Measurements from ENCODE around the gene SLC6A6.

Gene SLC6A6

GRCh38 chr3:14454639-14455310, 52.4 kb downstream of the SLC6A6 start:
- no peak for FAIRE-seq
- no peak for DNase-seq (ENCODE audit: insufficient read length, low spot score)
- TF ChIP-seq TAF1 (IDR thresholded peaks at IDR 0.05; ENCODE audit: low read depth, low read length): no peak
- no peak for TF ChIP-seq POLR2AphosphoS5 (IDR thresholded peaks at IDR 0.05; ENCODE audit: low read depth, low read length)
- no peak for TF ChIP-seq POU2F2 (IDR thresholded peaks at IDR 0.05; ENCODE audit: low read depth, low read length)
- no peak for TF ChIP-seq SPI1 (IDR thresholded peaks at IDR 0.05; ENCODE audit: low read depth, low read length)
- no peak for TF ChIP-seq PAX5 (IDR thresholded peaks at IDR 0.05; ENCODE audit: insufficient read depth, low read length, severe bottlenecking)
- no peak for TF ChIP-seq POLR2A (IDR thresholded peaks at IDR 0.05; ENCODE audit: low read depth, low read length)

- DNase-seq (ENCODE audit: insufficient read length, low spot score): no peak
- no peak for FAIRE-seq
- TF ChIP-seq TAF1 (IDR thresholded peaks at IDR 0.05; ENCODE audit: low read depth, low read length) (no peak), POLR2A (IDR thresholded peaks at IDR 0.05; ENCODE audit: low read depth, low read length) (no peak), SPI1 (IDR thresholded peaks at IDR 0.05; ENCODE audit: low read depth, low read length) (no peak), POU2F2 (IDR thresholded peaks at IDR 0.05; ENCODE audit: low read depth, low read length) (no peak)
Measured at GRCh38 chr3:14455571-14456317, 53.3 kb downstream of the SLC6A6 start.

- DNase-seq (ENCODE audit: insufficient read length, low spot score) (no peak), FAIRE-seq (no peak)
- TF ChIP-seq POLR2A (IDR thresholded peaks at IDR 0.05; ENCODE audit: low read depth, low read length) (no peak), POLR2AphosphoS5 (IDR thresholded peaks at IDR 0.05; ENCODE audit: low read depth, low read length) (no peak), POU2F2 (IDR thresholded peaks at IDR 0.05; ENCODE audit: low read depth, low read length) (no peak), PAX5 (IDR thresholded peaks at IDR 0.05; ENCODE audit: insufficient read depth, low read length, severe bottlenecking) (no peak)
Measured at GRCh38 chr3:14456794-14457193, 54.4 kb downstream of the SLC6A6 start.

GRCh38 chr3:14457481-14457880, 55.1 kb downstream of the SLC6A6 start:
- no peak for TF ChIP-seq PAX5 (IDR thresholded peaks at IDR 0.05; ENCODE audit: insufficient read depth, low read length, severe bottlenecking)
- TF ChIP-seq SPI1 (IDR thresholded peaks at IDR 0.05; ENCODE audit: low read depth, low read length): no peak
- no peak for TF ChIP-seq TAF1 (IDR thresholded peaks at IDR 0.05; ENCODE audit: low read depth, low read length)
- no peak for TF ChIP-seq POU2F2 (IDR thresholded peaks at IDR 0.05; ENCODE audit: low read depth, low read length)
- TF ChIP-seq POLR2AphosphoS5 (IDR thresholded peaks at IDR 0.05; ENCODE audit: low read depth, low read length): no peak
- TF ChIP-seq POLR2A (IDR thresholded peaks at IDR 0.05; ENCODE audit: low read depth, low read length): no peak
- no peak for FAIRE-seq
- DNase-seq (ENCODE audit: insufficient read length, low spot score): no peak

GRCh38 chr3:14457999-14458398, 55.6 kb downstream of the SLC6A6 start:
- no peak for FAIRE-seq
- DNase-seq (ENCODE audit: insufficient read length, low spot score): no peak
- TF ChIP-seq SPI1 (IDR thresholded peaks at IDR 0.05; ENCODE audit: low read depth, low read length) (no peak), PAX5 (IDR thresholded peaks at IDR 0.05; ENCODE audit: insufficient read depth, low read length, severe bottlenecking) (no peak), TAF1 (IDR thresholded peaks at IDR 0.05; ENCODE audit: low read depth, low read length) (no peak), POLR2AphosphoS5 (IDR thresholded peaks at IDR 0.05; ENCODE audit: low read depth, low read length) (no peak), POU2F2 (IDR thresholded peaks at IDR 0.05; ENCODE audit: low read depth, low read length) (no peak)

GRCh38 chr3:14458434-14459275, 56.2 kb downstream of the SLC6A6 start:
- TF ChIP-seq POLR2AphosphoS5 (IDR thresholded peaks at IDR 0.05; ENCODE audit: low read depth, low read length) (no peak), POLR2A (IDR thresholded peaks at IDR 0.05; ENCODE audit: low read depth, low read length) (no peak), TAF1 (IDR thresholded peaks at IDR 0.05; ENCODE audit: low read depth, low read length) (no peak), POU2F2 (IDR thresholded peaks at IDR 0.05; ENCODE audit: low read depth, low read length) (no peak), SPI1 (IDR thresholded peaks at IDR 0.05; ENCODE audit: low read depth, low read length) (no peak), PAX5 (IDR thresholded peaks at IDR 0.05; ENCODE audit: insufficient read depth, low read length, severe bottlenecking) (no peak)
- no peak for DNase-seq (ENCODE audit: insufficient read length, low spot score)
- no peak for FAIRE-seq

GRCh38 chr3:14459384-14459783, 57.0 kb downstream of the SLC6A6 start:
- TF ChIP-seq PAX5 (IDR thresholded peaks at IDR 0.05; ENCODE audit: insufficient read depth, low read length, severe bottlenecking) (no peak), POLR2A (IDR thresholded peaks at IDR 0.05; ENCODE audit: low read depth, low read length) (no peak), POLR2AphosphoS5 (IDR thresholded peaks at IDR 0.05; ENCODE audit: low read depth, low read length) (no peak), POU2F2 (IDR thresholded peaks at IDR 0.05; ENCODE audit: low read depth, low read length) (no peak), SPI1 (IDR thresholded peaks at IDR 0.05; ENCODE audit: low read depth, low read length) (no peak), TAF1 (IDR thresholded peaks at IDR 0.05; ENCODE audit: low read depth, low read length) (no peak)
- no peak for DNase-seq (ENCODE audit: insufficient read length, low spot score)
- FAIRE-seq: no peak

- no peak for TF ChIP-seq TAF1 (IDR thresholded peaks at IDR 0.05; ENCODE audit: low read depth, low read length)
- DNase-seq (ENCODE audit: insufficient read length, low spot score): no peak
- FAIRE-seq: no peak
Measured at GRCh38 chr3:14459787-14460186, 57.4 kb downstream of the SLC6A6 start.

- no peak for FAIRE-seq
- no peak for DNase-seq (ENCODE audit: insufficient read length, low spot score)
- TF ChIP-seq SPI1 (IDR thresholded peaks at IDR 0.05; ENCODE audit: low read depth, low read length) (no peak), POLR2AphosphoS5 (IDR thresholded peaks at IDR 0.05; ENCODE audit: low read depth, low read length) (no peak), POLR2A (IDR thresholded peaks at IDR 0.05; ENCODE audit: low read depth, low read length) (no peak), POU2F2 (IDR thresholded peaks at IDR 0.05; ENCODE audit: low read depth, low read length) (no peak), TAF1 (IDR thresholded peaks at IDR 0.05; ENCODE audit: low read depth, low read length) (no peak), PAX5 (IDR thresholded peaks at IDR 0.05; ENCODE audit: insufficient read depth, low read length, severe bottlenecking) (no peak)
Measured at GRCh38 chr3:14460342-14461005, 58.1 kb downstream of the SLC6A6 start.
